ENCODE measurements around the gene USP17L10. TPM values are rescaled to one million over a fixed set of nuclear protein-coding genes. Genes with fewer than 3 reads are reported as not detected.
"Not testable (repeated sequence)": the region's sequence is repeated elsewhere in the genome, so short reads cannot be mapped to it uniquely, and the experiment has no call there.

USP17L10 gene
- total RNA-seq, result not detected

GRCh38 chr4:9210357-9210756 lies at the start of gene USP17L10:
Gene USP17L10, plus strand, starts transcription at chr4:9210657. Its CDS starts 0 bp downstream, at chr4:9210657.
- not testable (repeated sequence) for DNase-seq

GRCh38 chr4:9165990-9166389 lies 44.5 kb upstream of the USP17L10 start:
- not testable (repeated sequence) for DNase-seq

GRCh38 chr4:9169791-9170459 lies 40.5 kb upstream of the USP17L10 start, which contains the start of gene FAM90A26:
Gene FAM90A26, plus strand, starts transcription at chr4:9170409. Its CDS starts 2,764 bp downstream, at chr4:9173173.
- DNase-seq, result not testable (repeated sequence)

- not testable (repeated sequence) for DNase-seq
Observed at GRCh38 chr4:9214701-9215100, 4.2 kb downstream of the USP17L10 start.

- not testable (repeated sequence) for DNase-seq
Observed at GRCh38 chr4:9215105-9215504, 4.6 kb downstream of the USP17L10 start, which contains the start of gene USP17L11. Gene USP17L11, plus strand, starts transcription at chr4:9215405. Its CDS starts 0 bp downstream, at chr4:9215405.

GRCh38 chr4:9219852-9220251 lies 9.4 kb downstream of the USP17L10 start, which contains the start of gene USP17L12:
Gene USP17L12, plus strand, starts transcription at chr4:9220152. Its CDS starts 0 bp downstream, at chr4:9220152.
- DNase-seq, result not testable (repeated sequence)

- not testable (repeated sequence) for DNase-seq
Observed at GRCh38 chr4:9224596-9224995, 14.1 kb downstream of the USP17L10 start, which contains the start of gene USP17L13. Gene USP17L13, plus strand, starts transcription at chr4:9224896. Its CDS starts 0 bp downstream, at chr4:9224896.

- not testable (repeated sequence) for DNase-seq
Observed at GRCh38 chr4:9230249-9230648, 19.8 kb downstream of the USP17L10 start.

GRCh38 chr4:9234085-9234484 lies 23.6 kb downstream of the USP17L10 start, which contains the start of gene USP17L15:
Gene USP17L15, plus strand, starts transcription at chr4:9234385. Its CDS starts 0 bp downstream, at chr4:9234385.
- DNase-seq, result not testable (repeated sequence)

- peak; percentile 0 for DNase-seq
Observed at GRCh38 chr4:9238461-9238860, 28.0 kb downstream of the USP17L10 start.

GRCh38 chr4:9243579-9243978 lies 33.1 kb downstream of the USP17L10 start, which contains the start of gene USP17L17:
Gene USP17L17, plus strand, starts transcription at chr4:9243879. Its CDS starts 0 bp downstream, at chr4:9243879.
- not testable (repeated sequence) for DNase-seq

- DNase-seq, result peak; percentile 0
Observed at GRCh38 chr4:9247953-9248680, 37.7 kb downstream of the USP17L10 start, which contains the start of gene USP17L18. Gene USP17L18, plus strand, starts transcription at chr4:9248630. Its CDS starts 0 bp downstream, at chr4:9248630.

GRCh38 chr4:9253078-9253477 lies 42.6 kb downstream of the USP17L10 start, which contains the start of gene USP17L19:
Gene USP17L19, plus strand, starts transcription at chr4:9253378. Its CDS starts 0 bp downstream, at chr4:9253378.
- not testable (repeated sequence) for DNase-seq

- not testable (repeated sequence) for DNase-seq
Observed at GRCh38 chr4:9257824-9258223, 47.4 kb downstream of the USP17L10 start, which contains the start of gene USP17L20. Gene USP17L20, plus strand, starts transcription at chr4:9258124. Its CDS starts 0 bp downstream, at chr4:9258124.

Other genes starting within 250 kb of the USP17L10 start
- gene FAM90A26, start 40.2 kb upstream of the USP17L10 start, total RNA-seq, result not detected
- not detected for gene USP17L11, start 4.7 kb downstream of the USP17L10 start, total RNA-seq
- gene USP17L12, start 9.5 kb downstream of the USP17L10 start, total RNA-seq, result not detected
- not detected for gene USP17L13, start 14.2 kb downstream of the USP17L10 start, total RNA-seq
- not detected for gene USP17L15, start 23.7 kb downstream of the USP17L10 start, total RNA-seq
- gene USP17L17, start 33.2 kb downstream of the USP17L10 start, total RNA-seq, result not detected
- gene USP17L18, start 38.0 kb downstream of the USP17L10 start, total RNA-seq, result not detected
- not detected for gene USP17L19, start 42.7 kb downstream of the USP17L10 start, total RNA-seq
- not detected for gene USP17L20, start 47.5 kb downstream of the USP17L10 start, total RNA-seq
- not detected for gene USP17L21, start 52.2 kb downstream of the USP17L10 start, total RNA-seq
- gene USP17L22, start 57.0 kb downstream of the USP17L10 start, total RNA-seq, result not detected
- gene USP17L24, start 114.5 kb downstream of the USP17L10 start, total RNA-seq, result not detected
- gene USP17L25, start 119.3 kb downstream of the USP17L10 start, total RNA-seq, result not detected
- not detected for gene USP17L26, start 124.0 kb downstream of the USP17L10 start, total RNA-seq
- not detected for gene USP17L5, start 128.7 kb downstream of the USP17L10 start, total RNA-seq
- gene USP17L27, start 133.5 kb downstream of the USP17L10 start, total RNA-seq, result not detected
- not detected for gene USP17L28, start 138.2 kb downstream of the USP17L10 start, total RNA-seq
- gene USP17L29, start 143.0 kb downstream of the USP17L10 start, total RNA-seq, result not detected
- gene USP17L30, start 152.5 kb downstream of the USP17L10 start, total RNA-seq, result not detected
- not detected for gene DEFB131A, start 233.8 kb downstream of the USP17L10 start, total RNA-seq

Measured in tongue (tissue), 2 donors.